DND-41 (cell line): ENCODE data around the gene ADARB2.
"Not testable (repeated sequence)": the region's sequence is repeated elsewhere in the genome, so short reads cannot be mapped to it uniquely, and the experiment has no call there.

ENCODE experiments used
- ATAC-seq: fragments of 200-7000 bp; cut with Tn5 transposase; 3 replicates; pipeline ENCODE4 v1.9.1; 2021; ENCODE audit warnings: low read depth; ENCODE audit not compliant: insufficient read depth
- DNase-seq: peaks from one replicate; pipeline ENCODE4 v3.0.0-alpha.2; 2020
- H2AFZ ChIP-seq: 2 replicates; pipeline ENCODE4 v1.6.0; 2012; ENCODE audit warnings: low read depth, low read length
- H3K27ac ChIP-seq: 2 replicates; pipeline ENCODE4 v1.5.1; 2012; ENCODE audit warnings: low read length, inconsistent platforms
- H3K27me3 ChIP-seq: fragments of 200-600 bp; sonication (generic); 2 replicates; pipeline ENCODE4 v1.6.0; 2012; ENCODE audit warnings: low read length, mild to moderate bottlenecking, inconsistent platforms; ENCODE audit not compliant: insufficient read depth, poor library complexity
- H3K36me3 ChIP-seq: 2 replicates; pipeline ENCODE4 v1.5.1; 2012; ENCODE audit warnings: low read length, inconsistent platforms; ENCODE audit not compliant: insufficient read depth
- H3K4me1 ChIP-seq: 2 replicates; pipeline ENCODE4 v1.5.1; 2012; ENCODE audit warnings: mild to moderate bottlenecking, low read length; ENCODE audit not compliant: insufficient read depth
- H3K4me2 ChIP-seq: 2 replicates; pipeline ENCODE4 v1.6.0; 2012; ENCODE audit warnings: mild to moderate bottlenecking, moderate library complexity, low read length, inconsistent platforms; ENCODE audit not compliant: insufficient read depth
- H3K4me3 ChIP-seq, 2 experiments: fragments of 200-600 bp in 1 of 2; shearing (Covaris generic) in 1 of 2; 2 replicates each; pipeline ENCODE4 v1.5.1; 2012 to 2016; ENCODE audit warnings: inconsistent platforms in 2 of 2, low read length in 2 of 2, mild to moderate bottlenecking in 2 of 2, low read depth in 1 of 2, moderate library complexity in 1 of 2
- H3K79me2 ChIP-seq: 2 replicates; pipeline ENCODE4 v1.6.0; 2012; ENCODE audit warnings: low read length, inconsistent platforms; ENCODE audit not compliant: insufficient read depth
- H3K9ac ChIP-seq: 2 replicates; pipeline ENCODE4 v1.6.0; 2012; ENCODE audit warnings: low read depth, mild to moderate bottlenecking, inconsistent platforms, low read length, moderate library complexity
- H3K9me3 ChIP-seq: 2 replicates; pipeline ENCODE4 v1.5.1; 2012; ENCODE audit warnings: low read length, moderate library complexity, mild to moderate bottlenecking, inconsistent platforms; ENCODE audit not compliant: insufficient read depth, severe bottlenecking
- H4K20me1 ChIP-seq: 2 replicates; pipeline ENCODE4 v1.6.0; 2012; ENCODE audit warnings: low read length; ENCODE audit not compliant: insufficient read depth
- CTCF ChIP-seq: IDR thresholded peaks from 2 replicates; pipeline ENCODE4 v1.5.1; 2012; ENCODE audit warnings: borderline replicate concordance, low read length, moderate library complexity, mild to moderate bottlenecking; ENCODE audit not compliant: poor library complexity, severe bottlenecking; ENCODE audit errors: extremely low read depth
- EZH2 ChIP-seq: IDR thresholded peaks from 3 replicates; pipeline ENCODE4 v1.6.1; 2012; ENCODE audit warnings: borderline replicate concordance, low read depth, mild to moderate bottlenecking, moderate library complexity, low read length, inconsistent platforms; ENCODE audit not compliant: severe bottlenecking

The ADARB2 gene

GRCh38 chr10:1539216-1539615 is 198.1 kb downstream of the ADARB2 start:
- TF ChIP-seq EZH2: no peak
- no peak for TF ChIP-seq CTCF
- Histone ChIP-seq H3K4me2 (no peak overlapping the region), H3K27ac (peak overlapping the region; percentile 39; the same call in 1 of the 2 replicates), H3K9me3 (no peaks in the 10 kb centered on the region), H4K20me1 (no peaks in the 10 kb centered on the region), H3K79me2 (peaks cover 18% of the 10 kb centered on the region; the same call in 1 of the 2 replicates), H3K27me3 (no peaks in the 10 kb centered on the region), H3K9ac (no peak overlapping the region), H2AFZ (no peak overlapping the region), H3K36me3 (peaks cover 31% of the 10 kb centered on the region), H3K4me1 (no peaks in the 10 kb centered on the region; the same call in 1 of the 2 replicates), H3K4me3 (no peak overlapping the region)
- DNase-seq: no peak
- peak; percentile 50 for ATAC-seq

- Histone ChIP-seq H3K4me3 (no peak overlapping the region), H4K20me1 (no peaks in the 10 kb centered on the region), H2AFZ (no peak overlapping the region), H3K79me2 (peaks cover 22% of the 10 kb centered on the region; the same call in 1 of the 2 replicates), H3K4me1 (no peaks in the 10 kb centered on the region; the same call in 1 of the 2 replicates), H3K4me2 (no peak overlapping the region), H3K27me3 (no peaks in the 10 kb centered on the region), H3K9ac (no peak overlapping the region), H3K9me3 (no peaks in the 10 kb centered on the region), H3K27ac (0 out of 2 replicates have a peak overlapping the region, but pooled peaks have one; percentile 39), H3K36me3 (peaks cover 32% of the 10 kb centered on the region)
- TF ChIP-seq CTCF (no peak), EZH2 (no peak)
- DNase-seq (no peak), ATAC-seq (peak; percentile 39; the same call in 2 of the 3 replicates)
These were observed 198.7 kb downstream of the ADARB2 start for GRCh38 chr10:1538531-1539061.

- peaks cover 35% of the 10 kb centered on the region for H3K36me3 ChIP-seq
- H4K20me1 ChIP-seq: no peaks in the 10 kb centered on the region
- no peak overlapping the region for H3K27ac ChIP-seq
- ATAC-seq: no peak
- H3K79me2 ChIP-seq: peaks cover 27% of the 10 kb centered on the region; the same call in 1 of the 2 replicates
- H3K4me1 ChIP-seq: no peaks in the 10 kb centered on the region; the same call in 1 of the 2 replicates
- no peaks in the 10 kb centered on the region for H3K27me3 ChIP-seq
- no peak overlapping the region for H3K4me2 ChIP-seq
- TF ChIP-seq EZH2 (no peak), CTCF (no peak)
- no peak for DNase-seq
- H3K4me3 ChIP-seq: no peak overlapping the region
- H2AFZ ChIP-seq: no peak overlapping the region
- H3K9ac ChIP-seq: no peak overlapping the region
- no peaks in the 10 kb centered on the region for H3K9me3 ChIP-seq
These were observed 199.2 kb downstream of the ADARB2 start for GRCh38 chr10:1538121-1538520.

- H3K4me1 ChIP-seq, ATAC-seq: not testable (repeated sequence)
- H3K79me2 ChIP-seq: peaks cover 31% of the 10 kb centered on the region
These were observed 199.9 kb downstream of the ADARB2 start for GRCh38 chr10:1537449-1537848.

More at GRCh38 chr10:1537449-1537848, 199.9 kb downstream of the ADARB2 start:
- not testable (repeated sequence) for H3K9ac ChIP-seq, H3K9me3 ChIP-seq, H3K27ac ChIP-seq, H4K20me1 ChIP-seq, H2AFZ ChIP-seq, H3K4me3 ChIP-seq, DNase-seq, H3K27me3 ChIP-seq, H3K4me2 ChIP-seq
- H3K36me3 ChIP-seq: peaks cover 35% of the 10 kb centered on the region
